Measurements from ENCODE around the gene EPB41L4A.

The EPB41L4A gene

DNA sequence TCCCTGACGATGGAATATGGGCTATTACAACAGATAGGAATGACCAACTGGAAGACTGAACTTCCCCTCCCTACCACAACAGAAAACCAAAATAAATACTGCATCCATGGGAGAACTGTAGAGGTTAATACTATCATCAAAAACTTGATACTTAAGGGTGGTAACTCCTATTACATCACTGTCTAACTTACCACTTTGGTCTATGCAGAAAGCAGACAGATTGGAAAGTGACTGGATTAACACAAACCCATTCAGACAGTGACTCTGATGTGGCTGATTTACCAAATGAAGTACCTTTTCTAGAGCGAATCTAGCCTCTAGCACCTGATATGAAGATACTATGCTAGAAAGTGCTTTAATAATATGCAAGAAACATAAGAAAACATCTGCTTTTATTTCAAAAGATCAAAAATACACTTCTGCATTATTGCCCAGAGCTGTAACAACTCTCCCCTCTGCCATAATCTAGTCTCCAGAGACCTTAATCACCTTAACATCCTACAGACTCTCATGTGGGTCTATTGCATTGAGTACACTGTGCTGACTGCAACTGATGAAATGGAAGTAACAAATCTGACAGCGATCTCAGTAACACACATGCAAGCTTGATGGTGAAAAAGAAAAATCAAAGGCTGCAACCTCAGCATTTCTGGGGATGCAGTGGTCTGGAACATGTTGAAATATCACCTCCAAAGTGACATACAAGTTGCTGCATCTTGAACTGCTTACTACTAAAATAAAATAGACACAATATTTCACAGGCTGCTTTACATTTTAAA is 62.7 kb downstream of the EPB41L4A start:
- H3K4me3 ChIP-seq (ENCODE audit: control insufficient read depth, low read depth, low read length) = no peak overlapping the region
- no peak for DNase-seq (ENCODE audit: low read depth)
- TF ChIP-seq, protein P1, sequence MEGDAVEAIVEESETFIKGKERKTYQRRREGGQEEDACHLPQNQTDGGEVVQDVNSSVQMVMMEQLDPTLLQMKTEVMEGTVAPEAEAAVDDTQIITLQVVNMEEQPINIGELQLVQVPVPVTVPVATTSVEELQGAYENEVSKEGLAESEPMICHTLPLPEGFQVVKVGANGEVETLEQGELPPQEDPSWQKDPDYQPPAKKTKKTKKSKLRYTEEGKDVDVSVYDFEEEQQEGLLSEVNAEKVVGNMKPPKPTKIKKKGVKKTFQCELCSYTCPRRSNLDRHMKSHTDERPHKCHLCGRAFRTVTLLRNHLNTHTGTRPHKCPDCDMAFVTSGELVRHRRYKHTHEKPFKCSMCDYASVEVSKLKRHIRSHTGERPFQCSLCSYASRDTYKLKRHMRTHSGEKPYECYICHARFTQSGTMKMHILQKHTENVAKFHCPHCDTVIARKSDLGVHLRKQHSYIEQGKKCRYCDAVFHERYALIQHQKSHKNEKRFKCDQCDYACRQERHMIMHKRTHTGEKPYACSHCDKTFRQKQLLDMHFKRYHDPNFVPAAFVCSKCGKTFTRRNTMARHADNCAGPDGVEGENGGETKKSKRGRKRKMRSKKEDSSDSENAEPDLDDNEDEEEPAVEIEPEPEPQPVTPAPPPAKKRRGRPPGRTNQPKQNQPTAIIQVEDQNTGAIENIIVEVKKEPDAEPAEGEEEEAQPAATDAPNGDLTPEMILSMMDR (conservative IDR thresholded peaks at IDR 0.05; ENCODE audit: control insufficient read depth, insufficient read depth, low read depth, low read length) = no peak

DNA sequence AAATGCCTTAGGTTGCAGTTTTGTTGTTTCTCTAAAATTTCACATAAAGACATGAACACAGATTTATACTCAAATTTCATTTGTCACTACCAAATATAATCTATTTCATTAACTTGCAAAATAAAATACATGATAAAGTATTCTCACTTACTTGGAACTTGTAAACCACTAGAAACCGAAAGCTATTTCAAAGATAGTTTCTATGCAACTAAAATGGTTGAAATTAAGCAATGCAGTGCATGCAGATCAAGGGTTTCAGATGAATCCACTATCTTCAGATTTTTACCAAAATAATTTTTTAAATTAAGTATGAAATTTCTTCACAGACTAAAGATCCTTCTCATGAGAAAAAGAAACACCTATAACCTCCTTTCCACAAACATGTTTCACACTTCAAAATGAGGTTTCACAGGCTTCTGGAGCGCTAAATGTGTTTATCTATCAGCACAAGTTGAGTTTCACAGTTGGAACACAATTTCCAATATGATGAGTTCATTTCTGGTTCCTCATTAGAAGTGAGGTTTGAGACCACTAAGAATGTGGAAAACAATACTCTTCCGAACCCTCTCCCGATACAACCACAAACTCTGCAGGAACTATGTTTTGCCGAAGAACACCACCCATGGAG is 63.9 kb downstream of the EPB41L4A start:
- no peak overlapping the region for H3K4me3 ChIP-seq (ENCODE audit: control insufficient read depth, low read depth, low read length)
- no peak for DNase-seq (ENCODE audit: low read depth)
- TF ChIP-seq, protein P1 (conservative IDR thresholded peaks at IDR 0.05; ENCODE audit: control insufficient read depth, insufficient read depth, low read depth, low read length) = no peak

DNA sequence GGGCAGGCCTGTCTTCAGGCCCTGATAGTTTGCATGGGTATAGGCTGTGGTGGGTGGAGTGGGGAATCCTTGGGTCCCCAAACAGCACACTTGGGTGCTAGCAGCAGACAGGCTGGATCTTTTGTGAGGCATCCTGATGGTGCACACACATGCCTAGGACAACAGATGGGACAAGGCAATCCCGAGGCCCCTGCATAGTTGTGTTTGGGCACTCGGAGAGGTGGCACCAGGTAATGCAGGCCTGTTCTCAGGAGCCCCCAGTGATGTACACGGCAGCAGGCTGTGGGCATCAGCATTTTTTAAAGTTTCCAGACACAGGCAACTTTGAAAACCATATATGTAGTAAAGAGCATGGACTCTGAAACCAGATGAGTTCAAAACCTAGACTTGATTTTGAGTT is 65.4 kb downstream of the EPB41L4A start:
- TF ChIP-seq, protein P1 (conservative IDR thresholded peaks at IDR 0.05; ENCODE audit: control insufficient read depth, insufficient read depth, low read depth, low read length) = no peak
- DNase-seq (ENCODE audit: low read depth) = no peak

DNA sequence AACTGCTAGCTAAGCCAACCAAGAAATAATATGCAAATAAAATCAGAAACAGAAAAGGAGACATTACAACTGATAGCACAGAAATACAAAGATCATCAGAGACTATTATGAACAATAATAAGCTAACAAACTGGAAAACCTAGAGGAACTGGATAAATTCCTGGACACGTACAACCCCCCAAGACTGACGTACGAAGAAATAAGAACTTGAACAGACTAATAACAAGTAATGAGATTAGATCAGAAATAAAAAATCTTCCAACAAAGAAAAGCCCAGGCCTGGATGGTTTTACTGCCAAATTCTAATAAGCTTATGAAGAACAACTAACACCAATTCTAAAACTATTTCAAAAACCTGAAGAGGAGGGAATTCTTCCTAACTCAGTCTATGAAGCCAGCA is 67.9 kb downstream of the EPB41L4A start:
- TF ChIP-seq, protein P1 (conservative IDR thresholded peaks at IDR 0.05; ENCODE audit: control insufficient read depth, insufficient read depth, low read depth, low read length) = no peak
- DNase-seq (ENCODE audit: low read depth) = no peak
- H3K4me3 ChIP-seq (ENCODE audit: control insufficient read depth, low read depth, low read length) = no peak overlapping the region

More for the DNA sequence above, 65.4 kb downstream of the EPB41L4A start:
- no peak overlapping the region for H3K4me3 ChIP-seq (ENCODE audit: control insufficient read depth, low read depth, low read length)

DNA sequence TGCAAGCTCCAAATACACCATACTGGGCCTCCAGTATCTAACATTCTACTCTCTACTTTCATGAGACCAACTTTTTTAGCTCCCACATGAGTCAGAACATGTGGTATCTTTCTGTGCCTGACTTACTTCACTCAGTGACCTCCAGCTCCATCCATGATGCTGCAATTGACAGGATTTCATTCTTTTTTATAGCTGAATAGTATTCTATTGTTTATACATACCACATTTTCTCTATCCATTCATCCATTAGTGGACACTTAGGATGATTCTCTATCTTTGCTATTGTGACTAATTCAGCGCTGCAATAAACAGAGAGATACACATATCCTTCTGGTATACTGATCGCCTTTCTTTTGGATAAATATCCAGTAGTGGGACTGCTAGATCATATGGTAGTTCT is 68.5 kb downstream of the EPB41L4A start:
- DNase-seq (ENCODE audit: low read depth) = no peak
- no peak overlapping the region for H3K4me3 ChIP-seq (ENCODE audit: control insufficient read depth, low read depth, low read length)
- TF ChIP-seq, protein P1 (conservative IDR thresholded peaks at IDR 0.05; ENCODE audit: control insufficient read depth, insufficient read depth, low read depth, low read length) = no peak

GRCh38 chr5:112349371-112349770 is 69.7 kb downstream of the EPB41L4A start:
- no peak overlapping the region for H3K4me3 ChIP-seq (ENCODE audit: control insufficient read depth, low read depth, low read length)
- no peak for DNase-seq (ENCODE audit: low read depth)
- TF ChIP-seq, protein P1 (conservative IDR thresholded peaks at IDR 0.05; ENCODE audit: control insufficient read depth, insufficient read depth, low read depth, low read length) = no peak
